MM.1S (cell line): ENCODE data around the gene ARMC8.

Experiments used
- EZH2phosphoT487 ChIP-seq: fragments of 300-600 bp; sonication (generic); IDR thresholded peaks from 2 replicates; pipeline ENCODE4 v1.6.1; 2018; ENCODE audit warnings: antibody characterized with exemption, low read length
- TF ChIP-seq, protein P1 (sequence below): fragments of 300-600 bp; sonication (generic); IDR thresholded peaks from 2 replicates; pipeline ENCODE4 v1.5.1; 2016; ENCODE audit warnings: antibody characterized with exemption, low read length, mixed read lengths

DNA sequence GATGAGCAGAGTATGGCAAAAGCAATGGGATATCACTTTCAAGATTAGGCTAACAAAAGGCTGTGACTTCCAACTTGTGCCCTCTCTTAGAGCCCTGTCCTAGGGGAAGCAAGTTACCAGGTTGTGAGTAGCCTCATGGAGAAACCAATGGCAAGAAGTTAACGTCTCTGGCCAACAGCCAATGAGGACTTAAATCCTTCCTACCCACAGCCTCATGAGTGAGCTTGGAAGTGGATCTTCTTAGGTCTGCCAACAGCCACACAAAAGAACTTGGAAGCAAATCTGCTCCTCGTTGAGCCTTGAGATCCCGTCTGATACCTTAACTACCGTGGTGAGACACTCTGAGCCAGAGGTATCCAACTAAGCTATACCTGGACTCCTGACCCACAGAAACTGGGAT, 136.9 kb downstream of the ARMC8 start:
- no peak for TF ChIP-seq EZH2phosphoT487
- TF ChIP-seq, protein P1, sequence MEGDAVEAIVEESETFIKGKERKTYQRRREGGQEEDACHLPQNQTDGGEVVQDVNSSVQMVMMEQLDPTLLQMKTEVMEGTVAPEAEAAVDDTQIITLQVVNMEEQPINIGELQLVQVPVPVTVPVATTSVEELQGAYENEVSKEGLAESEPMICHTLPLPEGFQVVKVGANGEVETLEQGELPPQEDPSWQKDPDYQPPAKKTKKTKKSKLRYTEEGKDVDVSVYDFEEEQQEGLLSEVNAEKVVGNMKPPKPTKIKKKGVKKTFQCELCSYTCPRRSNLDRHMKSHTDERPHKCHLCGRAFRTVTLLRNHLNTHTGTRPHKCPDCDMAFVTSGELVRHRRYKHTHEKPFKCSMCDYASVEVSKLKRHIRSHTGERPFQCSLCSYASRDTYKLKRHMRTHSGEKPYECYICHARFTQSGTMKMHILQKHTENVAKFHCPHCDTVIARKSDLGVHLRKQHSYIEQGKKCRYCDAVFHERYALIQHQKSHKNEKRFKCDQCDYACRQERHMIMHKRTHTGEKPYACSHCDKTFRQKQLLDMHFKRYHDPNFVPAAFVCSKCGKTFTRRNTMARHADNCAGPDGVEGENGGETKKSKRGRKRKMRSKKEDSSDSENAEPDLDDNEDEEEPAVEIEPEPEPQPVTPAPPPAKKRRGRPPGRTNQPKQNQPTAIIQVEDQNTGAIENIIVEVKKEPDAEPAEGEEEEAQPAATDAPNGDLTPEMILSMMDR, result no peak
